K562 (cell line): Measurements from ENCODE around the gene GPX5. TPM values are rescaled to one million over a fixed set of nuclear protein-coding genes. Genes with fewer than 3 reads are reported as not detected.

Experiments
- BDP1 ChIP-seq: IDR thresholded peaks from 3 replicates; pipeline ENCODE4 v1.6.1; 2011; ENCODE audit not compliant: insufficient read length, insufficient read depth
- BRCA1 ChIP-seq, 2 experiments: fragments of 450-650 bp in 1 of 2; sonication (generic) in 1 of 2; formaldehyde crosslinking in 1 of 2; IDR thresholded peaks; 2 replicates each; pipeline versions ENCODE4 v1.5.0 to v1.6.1; 2017 to 2020; ENCODE audit warnings: mild to moderate bottlenecking in 1 of 2, missing genetic modification reagents in 1 of 2
- CTCF ChIP-seq, 3 experiments: IDR thresholded peaks in 2 of 3; conservative IDR thresholded peaks in 1 of 3; 2 replicates each; pipeline ENCODE4 v1.5.1; 2011 to 2012; ENCODE audit warnings: low read length in 3 of 3, mild to moderate bottlenecking in 3 of 3, control low read depth in 2 of 3, improper control_type of control experiment in 1 of 3, inconsistent platforms in 1 of 3, low read depth in 1 of 3, mixed read lengths in 1 of 3, moderate library complexity in 1 of 3; ENCODE audit not compliant: insufficient read depth in 2 of 3
- ETS2 ChIP-seq: IDR thresholded peaks from 2 replicates; pipeline ENCODE4 v1.6.1; 2016; ENCODE audit warnings: borderline replicate concordance, missing genetic modification characterization, mild to moderate bottlenecking, moderate library complexity, missing compliant biosample characterization; ENCODE audit not compliant: poor library complexity, severe bottlenecking
- FOXK1 ChIP-seq: sonication (generic); formaldehyde crosslinking; IDR thresholded peaks from 2 replicates; pipeline ENCODE4 v1.8.0; 2022; ENCODE audit warnings: missing genetic modification reagents, mild to moderate bottlenecking, borderline replicate concordance
- FOXM1 ChIP-seq, 2 experiments: fragments of 450-650 bp in 1 of 2; sonication (generic) in 1 of 2; formaldehyde crosslinking in 1 of 2; IDR thresholded peaks; 2 replicates each; pipeline versions ENCODE4 v1.6.1 to v1.9.0; 2017 to 2022; ENCODE audit warnings: low read depth in 2 of 2, mild to moderate bottlenecking in 2 of 2, missing genetic modification reagents in 1 of 2, moderate library complexity in 1 of 2
- GATAD2A ChIP-seq: fragments of 450-650 bp; IDR thresholded peaks from 2 replicates; pipeline ENCODE4 v1.6.1; 2017
- KLF16 ChIP-seq: IDR thresholded peaks from 2 replicates; pipeline ENCODE4 v1.6.1; 2016; ENCODE audit warnings: antibody characterized with exemption
- MEIS2 ChIP-seq: fragments of 450-650 bp; IDR thresholded peaks from 2 replicates; pipeline ENCODE4 v1.6.1; 2014; ENCODE audit warnings: mild to moderate bottlenecking; ENCODE audit not compliant: partially characterized antibody
- NRF1 ChIP-seq, 2 experiments: fragments of 450-650 bp; IDR thresholded peaks in 1 of 2; conservative IDR thresholded peaks in 1 of 2; 2 replicates each; pipeline ENCODE4 v1.6.1; 2014; ENCODE audit warnings: mild to moderate bottlenecking in 2 of 2
- RB1 ChIP-seq: fragments of 450-650 bp; IDR thresholded peaks from 2 replicates; pipeline ENCODE4 v1.6.1; 2017; ENCODE audit warnings: low read depth, mild to moderate bottlenecking
- SMARCB1 ChIP-seq: IDR thresholded peaks from 2 replicates; pipeline ENCODE4 v1.6.1; 2011; ENCODE audit warnings: improper control_type of control experiment, low read depth; ENCODE audit not compliant: insufficient read length
- TARDBP ChIP-seq: fragments of 450-650 bp; IDR thresholded peaks from 2 replicates; pipeline ENCODE4 v1.6.1; 2016
- TCF15 ChIP-seq: fragments of 250-450 bp; sonication (Bioruptor Pico); IDR thresholded peaks from 2 replicates; pipeline ENCODE4 v1.8.0; 2022; ENCODE audit warnings: moderate library complexity, mild to moderate bottlenecking, inconsistent platforms
- THRAP3 ChIP-seq: fragments of 450-650 bp; IDR thresholded peaks from 2 replicates; pipeline ENCODE4 v1.6.1; 2016; ENCODE audit warnings: mild to moderate bottlenecking, inconsistent platforms, borderline replicate concordance
- USF2 ChIP-seq: sonication (generic); formaldehyde crosslinking; IDR thresholded peaks from 2 replicates; pipeline ENCODE4 v1.5.0; 2020; ENCODE audit warnings: missing genetic modification reagents
- ZBTB2 ChIP-seq: fragments of 450-650 bp; IDR thresholded peaks from 2 replicates; pipeline ENCODE4 v1.6.1; 2016; ENCODE audit warnings: antibody characterized with exemption
- ZBTB8A ChIP-seq: fragments of 450-650 bp; IDR thresholded peaks from 2 replicates; pipeline ENCODE4 v1.6.1; 2018; ENCODE audit warnings: mild to moderate bottlenecking, moderate library complexity; ENCODE audit not compliant: partially characterized antibody
- ZBTB9 ChIP-seq: fragments of 450-650 bp; formaldehyde crosslinking; IDR thresholded peaks from 2 replicates; pipeline ENCODE4 v1.4.0; 2020; ENCODE audit warnings: mild to moderate bottlenecking, moderate library complexity
- ZNF766 ChIP-seq: fragments of 200-800 bp; sonication (Bioruptor generic); conservative IDR thresholded peaks from 2 replicates; pipeline ENCODE4 v1.6.1; 2016; ENCODE audit warnings: missing genetic modification characterization, missing compliant biosample characterization
- ZSCAN32 ChIP-seq: fragments of 450-650 bp; formaldehyde crosslinking; IDR thresholded peaks from 2 replicates; pipeline ENCODE4 v1.4.0; 2020; ENCODE audit warnings: mild to moderate bottlenecking, moderate library complexity
- polyA plus RNA-seq, 8 experiments: library from polyadenylated mRNA; depleted of rRNA in 4 of 8; stranded (reverse) in 5 of 8; unstranded in 3 of 8; fragments of >200 nt; fragmentation: Nextera tagmentation in 2 of 8; fragmentation: Illumina TruSeq in 1 of 8; extraction: Ambion mirVana in 2 of 8; extraction: Trizol in 1 of 8; gene quantifications; 2 replicates each; pipeline versions ENCODE4 v1.2.1 to v1.2.3, GENCODE V29; 2011 to 2014; ENCODE audit warnings: inconsistent platforms in 1 of 8, missing spikeins in 1 of 8
- total RNA-seq, 7 experiments: library from RNA; depleted of rRNA in 6 of 7; stranded (reverse); fragments of >200 nt in 6 of 7; fragmentation: Illumina TruSeq in 2 of 7; extraction: Trizol in 2 of 7; gene quantifications; 2 replicates each; pipeline versions ENCODE4 v1.2.1 to v1.2.3, GENCODE V29; 2011 to 2021; ENCODE audit warnings: low replicate concordance in 1 of 7

Gene GPX5
- total and polyA plus RNA-seq, 9 of the 15 experiments (the other 6 are each of a cell fraction or from before 2014, with no cell fraction given), result 0.07 to 0.18 (median 0.15) TPM; not detected in 6

- TF ChIP-seq SMARCB1, result no peak
- TF ChIP-seq BRCA1 (IDR thresholded peaks at IDR 0.05), result no peak
- no peak for TF ChIP-seq BRCA1 (CRISPR knock-in tag; IDR thresholded peaks at IDR 0.05)
- TF ChIP-seq GATAD2A, result peak; percentile 68; the same call in 1 of the 2 replicates
- peak; percentile 93 for TF ChIP-seq ZNF766 (CRISPR knock-in tag)
- TF ChIP-seq TCF15 (CRISPR knock-in tag), result 0 out of 2 replicates have a peak, but pooled peaks have one; percentile 57
- peak; percentile 89 for TF ChIP-seq USF2 (CRISPR knock-in tag)
- TF ChIP-seq CTCF (IDR thresholded peaks at IDR 0.05 in 2 of 3, conservative IDR thresholded peaks at IDR 0.05 in 1 of 3; ENCODE audit: insufficient read depth in 2 of 3, low read depth in 1 of 3, low read length in 3 of 3), result peak; percentile 98 to 99 (median 99)
- 0 out of 2 replicates have a peak, but pooled peaks have one; percentile 50 for TF ChIP-seq ZSCAN32 (CRISPR knock-in tag)
- TF ChIP-seq THRAP3, result peak; percentile 92; the same call in 1 of the 2 replicates
- peak; percentile 16 for TF ChIP-seq MEIS2
- peak; percentile 69; the same call in 1 of the 2 replicates for TF ChIP-seq RB1
- TF ChIP-seq ETS2, result no peak
- TF ChIP-seq BDP1, result peak; percentile 56
- TF ChIP-seq KLF16, result peak; percentile 52
- peak; percentile 26; the same call in 1 of the 2 replicates for TF ChIP-seq ZBTB9 (CRISPR knock-in tag)
- TF ChIP-seq FOXK1 (CRISPR knock-in tag), result peak; percentile 50; the same call in 1 of the 2 replicates
- TF ChIP-seq TARDBP, result peak; percentile 89; the same call in 1 of the 2 replicates
- peak; percentile 90 for TF ChIP-seq ZBTB8A
- TF ChIP-seq NRF1 (conservative IDR thresholded peaks at IDR 0.05 in 1 of 2, IDR thresholded peaks at IDR 0.05 in 1 of 2), result peak in 1 of 2 experiments; percentile 28; a peak in 2 of 4 replicates
- peak; percentile 79 for TF ChIP-seq FOXM1 (IDR thresholded peaks at IDR 0.05; ENCODE audit: low read depth)
- TF ChIP-seq FOXM1 (CRISPR knock-in tag; IDR thresholded peaks at IDR 0.05; ENCODE audit: low read depth), result no peak
- peak; percentile 98 for TF ChIP-seq ZBTB2
Measured at GRCh38 chr6:28542440-28543296, 17.0 kb downstream of the GPX5 start (continued).
